GM21526 (cell line): ENCODE data around the gene FITM1.

Source experiments
- ATAC-seq: cut with Tn5 transposase; IDR thresholded peaks from one replicate; pipeline ENCODE4 v1.9.1; 2021; ENCODE audit warnings: moderate library complexity; ENCODE audit not compliant: unreplicated experiment, low FRiP score

FITM1 gene

DNA sequence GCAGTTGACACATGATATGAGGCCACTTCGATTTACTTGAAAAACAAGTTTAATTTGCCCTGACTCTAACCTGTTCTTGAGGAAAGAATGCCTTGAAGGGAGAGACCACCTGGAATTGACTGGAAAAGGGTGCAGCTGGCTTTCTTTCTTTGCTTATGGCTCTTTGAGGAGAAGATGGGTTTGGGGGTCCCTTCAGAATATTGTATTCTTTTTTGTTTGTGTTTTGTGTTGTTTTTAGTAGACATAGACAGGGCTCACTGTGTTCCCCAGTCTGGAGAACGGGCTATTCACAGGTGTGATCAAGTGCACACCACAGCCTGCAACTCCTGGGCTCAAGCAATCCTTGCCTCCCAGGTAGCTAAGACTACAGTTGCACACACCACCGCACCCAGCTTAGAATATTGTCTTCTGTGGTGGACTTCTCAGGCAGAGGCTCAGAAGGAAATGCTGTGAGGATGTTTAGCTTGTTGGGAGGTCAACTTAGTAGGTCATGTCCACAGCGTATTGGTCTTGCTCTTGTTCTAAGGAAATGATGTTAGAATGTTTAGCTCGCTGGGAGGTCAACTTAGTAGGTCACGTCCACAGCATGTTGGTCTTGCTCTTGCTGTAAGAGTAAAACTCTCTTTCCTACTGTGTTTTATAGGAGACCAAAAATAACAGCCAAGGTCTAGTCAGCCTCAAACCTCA, 14.2 kb upstream of the FITM1 start:
- no peak for ATAC-seq

DNA sequence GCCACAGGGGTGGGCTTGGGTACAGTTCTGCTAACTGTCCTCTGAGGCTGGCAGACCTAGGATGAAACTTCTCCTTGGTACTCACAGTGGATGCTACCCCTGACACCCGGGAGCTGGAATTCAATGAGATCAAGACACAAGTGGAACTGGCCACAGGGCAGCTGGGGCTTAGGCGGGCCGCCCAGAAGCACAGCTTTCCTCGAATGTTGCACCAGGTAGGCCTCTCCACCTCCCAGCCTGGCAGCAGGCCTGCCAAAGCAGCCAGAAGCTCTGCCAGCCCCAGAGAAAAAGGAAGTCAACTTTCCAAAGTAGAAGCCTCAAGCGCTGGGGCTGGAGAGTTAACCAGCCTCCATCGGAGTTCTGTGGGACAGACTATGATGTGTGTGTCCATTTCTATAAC, 13.3 kb upstream of the FITM1 start:
- no peak for ATAC-seq

DNA sequence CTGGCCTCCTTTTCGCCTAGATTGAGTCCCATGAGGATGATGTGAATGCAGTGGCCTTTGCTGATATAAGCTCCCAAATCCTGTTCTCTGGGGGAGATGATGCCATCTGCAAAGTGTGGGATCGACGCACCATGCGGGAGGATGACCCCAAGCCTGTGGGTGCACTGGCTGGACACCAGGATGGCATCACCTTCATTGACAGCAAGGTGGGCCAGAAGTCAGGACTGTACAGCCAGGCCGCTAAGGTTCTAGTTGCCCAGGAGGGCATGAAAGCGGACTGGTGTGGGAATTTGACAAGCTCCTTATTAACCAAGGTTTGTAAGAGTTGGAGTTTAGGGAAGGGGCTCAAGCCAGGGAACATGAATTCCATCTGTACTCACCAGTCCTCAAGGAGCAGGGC, 10.8 kb upstream of the FITM1 start:
- no peak for ATAC-seq

GRCh38 chr14:24121210-24121609, 9.2 kb upstream of the FITM1 start:
- no peak for ATAC-seq

GRCh38 chr14:24122416-24122815, 8.0 kb upstream of the FITM1 start:
- no peak for ATAC-seq

DNA sequence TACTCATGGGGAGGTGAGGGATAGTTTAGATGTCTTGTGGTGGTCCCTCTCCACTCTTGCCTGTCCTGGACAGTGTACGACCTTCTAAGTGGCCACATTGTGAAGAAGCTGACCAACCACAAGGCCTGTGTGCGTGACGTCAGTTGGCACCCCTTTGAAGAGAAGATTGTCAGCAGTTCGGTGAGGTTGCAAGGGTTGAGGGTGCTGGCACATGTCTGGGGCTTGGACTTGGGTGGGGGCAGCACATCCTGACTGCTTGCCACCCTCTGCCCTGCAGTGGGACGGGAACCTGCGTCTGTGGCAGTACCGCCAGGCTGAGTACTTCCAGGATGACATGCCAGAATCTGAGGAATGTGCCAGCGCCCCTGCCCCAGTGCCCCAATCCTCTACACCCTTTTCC, 7.6 kb upstream of the FITM1 start:
- no peak for ATAC-seq

- ATAC-seq = no peak
Observed at GRCh38 chr14:24123424-24124417, 6.7 kb upstream of the FITM1 start.

GRCh38 chr14:24126939-24127338, 3.5 kb upstream of the FITM1 start:
- ATAC-seq = no peak

DNA sequence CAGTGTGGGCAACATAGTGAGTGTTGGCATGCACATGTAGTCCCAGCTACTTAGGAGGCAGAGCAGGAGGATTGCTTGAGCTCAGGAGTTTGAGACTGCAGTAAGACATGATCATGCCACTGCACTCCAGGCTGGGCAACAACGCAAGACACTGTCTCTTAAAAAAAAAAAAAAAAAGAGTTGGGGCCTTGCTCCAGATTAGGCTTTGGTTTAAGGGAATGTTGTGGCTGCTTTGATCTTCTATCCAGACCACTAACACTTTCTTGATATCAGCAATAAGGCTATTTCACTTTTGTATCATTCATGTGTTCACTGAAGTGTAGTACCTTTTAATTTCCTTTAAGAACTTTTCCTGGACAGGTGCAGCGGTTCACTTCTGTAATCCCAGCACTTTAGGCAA, 2.8 kb upstream of the FITM1 start:
- ATAC-seq = no peak

DNA sequence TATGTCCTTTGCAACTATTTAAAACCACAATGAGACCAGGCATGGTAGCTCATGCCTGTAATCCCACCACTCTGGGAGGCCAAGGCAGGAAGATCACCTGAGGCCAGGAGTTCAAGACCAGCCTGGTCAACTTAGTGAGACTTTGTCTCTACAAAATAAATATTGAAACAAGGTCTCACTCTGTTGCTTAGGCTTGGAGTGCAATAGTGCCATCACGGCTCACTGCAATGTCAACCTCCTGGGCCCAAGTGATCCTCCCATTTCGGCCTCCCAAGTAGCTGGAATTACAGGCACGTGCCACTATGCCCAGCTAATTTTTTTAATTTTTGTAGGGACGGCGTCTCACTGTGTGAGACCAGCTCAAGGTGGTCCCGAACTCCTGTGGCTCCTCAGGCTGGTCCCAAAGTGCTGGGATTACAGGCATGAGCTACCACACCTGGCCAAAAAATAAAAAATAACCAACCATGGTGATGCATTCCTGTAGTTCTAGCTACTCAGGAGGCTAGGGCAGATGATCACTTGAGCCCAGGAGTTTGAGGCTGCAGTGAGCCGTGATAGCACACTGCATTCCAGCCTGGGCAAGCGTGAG, 955 bp upstream of the FITM1 start:
- no peak for ATAC-seq

- no peak for ATAC-seq
Observed at GRCh38 chr14:24130717-24131548, 474 bp downstream of the FITM1 start.

GRCh38 chr14:24131549-24131966, 1.1 kb downstream of the FITM1 start:
- no peak for ATAC-seq

DNA sequence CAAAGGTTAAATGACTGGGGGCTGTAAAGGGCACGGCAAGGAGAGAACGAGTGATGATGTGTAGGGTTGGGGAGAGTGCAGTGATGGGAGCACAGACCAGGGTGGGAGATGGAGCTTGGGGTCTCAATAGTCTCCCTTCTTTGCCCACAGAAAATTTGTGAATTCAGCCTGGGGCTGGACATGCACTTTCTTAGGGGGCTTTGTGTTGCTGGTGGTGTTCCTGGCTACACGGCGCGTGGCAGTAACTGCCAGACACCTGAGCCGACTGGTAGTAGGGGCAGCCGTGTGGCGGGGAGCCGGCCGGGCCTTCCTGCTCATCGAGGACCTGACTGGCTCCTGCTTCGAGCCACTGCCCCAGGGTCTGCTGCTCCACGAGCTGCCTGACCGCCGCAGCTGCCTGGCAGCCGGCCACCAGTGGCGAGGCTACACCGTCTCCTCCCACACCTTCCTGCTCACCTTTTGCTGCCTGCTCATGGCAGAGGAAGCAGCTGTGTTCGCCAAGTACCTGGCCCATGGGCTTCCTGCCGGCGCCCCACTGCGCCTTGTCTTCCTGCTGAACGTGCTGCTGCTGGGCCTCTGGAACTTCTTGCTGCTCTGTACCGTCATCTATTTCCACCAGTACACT, 1.7 kb downstream of the FITM1 start:
- ATAC-seq = no peak

DNA sequence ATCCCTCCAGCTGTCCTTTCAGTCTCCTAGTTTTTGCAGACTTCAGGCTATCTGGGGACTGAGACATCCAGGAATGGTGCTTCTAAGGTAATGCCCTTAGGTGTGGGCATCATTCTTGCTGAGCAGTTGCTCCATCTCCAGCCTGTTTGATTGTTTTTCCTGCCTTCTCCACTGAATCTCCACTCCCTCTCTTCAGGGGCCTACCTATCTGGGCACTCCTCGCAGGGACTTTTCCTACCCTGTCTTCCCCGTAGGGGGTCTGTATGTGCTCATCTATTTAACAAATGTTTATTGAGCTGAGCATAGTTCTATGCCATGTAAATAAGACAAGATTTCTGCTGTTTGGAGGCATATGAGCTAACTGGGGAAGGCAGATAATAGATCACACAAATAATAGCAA, 2.5 kb downstream of the FITM1 start:
- ATAC-seq = no peak

GRCh38 chr14:24133735-24134134, 3.3 kb downstream of the FITM1 start:
- ATAC-seq = no peak

- peak; percentile 4 for ATAC-seq
Observed at GRCh38 chr14:24135584-24135833, 5.0 kb downstream of the FITM1 start.

DNA sequence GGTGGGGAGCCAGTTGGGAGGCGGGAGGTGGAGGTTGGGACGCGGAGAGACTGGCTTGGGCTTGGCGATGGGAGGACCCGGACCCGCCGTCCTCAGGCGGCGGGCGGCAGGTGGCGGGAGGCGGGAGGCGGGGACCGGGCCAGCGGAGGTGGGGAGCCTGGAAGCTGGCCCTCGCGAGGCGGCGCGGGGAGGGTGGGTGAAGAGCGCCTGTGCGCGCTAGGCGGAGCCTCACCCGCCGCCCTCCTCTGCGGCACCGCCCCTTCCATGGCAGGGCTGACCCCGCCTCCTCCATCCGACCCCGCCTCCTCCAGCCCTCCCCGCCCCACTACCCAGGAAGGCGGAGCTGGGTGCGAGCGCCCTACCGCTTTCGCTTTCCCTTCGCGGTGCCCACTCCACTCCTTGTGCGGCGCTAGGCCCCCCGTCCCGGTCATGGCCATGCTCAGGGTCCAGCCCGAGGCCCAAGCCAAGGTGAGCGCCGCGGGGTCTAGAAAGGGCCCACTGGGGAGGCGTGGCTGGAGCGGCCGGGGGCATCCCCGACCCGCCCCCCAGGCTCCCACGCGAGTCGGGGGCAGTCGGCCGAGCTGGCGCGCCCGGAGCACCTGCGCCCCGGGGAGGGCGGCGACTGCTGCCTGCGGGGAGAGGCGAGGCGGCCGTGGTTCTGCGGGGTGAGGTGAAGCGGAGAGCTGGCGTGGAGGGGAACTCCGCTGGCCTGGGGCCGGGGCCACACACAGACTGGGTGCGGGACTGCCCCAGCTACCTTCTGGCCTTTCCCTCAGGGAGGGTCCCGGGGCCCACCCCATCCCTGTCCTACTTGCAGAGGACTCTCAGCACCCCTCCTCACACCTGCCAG, 5.6 kb downstream of the FITM1 start, which contains the start of gene PSME1:
Gene PSME1 (plus strand): TSS at position 361 of the 850 bp plus-strand sequence. CDS start 69 bp downstream, at position 430.
- peak; percentile 71 for ATAC-seq

GRCh38 chr14:24136684-24137528, 6.4 kb downstream of the FITM1 start:
- ATAC-seq = no peak
